ENCODE data around the gene RHOBTB3.

Gene RHOBTB3

DNA sequence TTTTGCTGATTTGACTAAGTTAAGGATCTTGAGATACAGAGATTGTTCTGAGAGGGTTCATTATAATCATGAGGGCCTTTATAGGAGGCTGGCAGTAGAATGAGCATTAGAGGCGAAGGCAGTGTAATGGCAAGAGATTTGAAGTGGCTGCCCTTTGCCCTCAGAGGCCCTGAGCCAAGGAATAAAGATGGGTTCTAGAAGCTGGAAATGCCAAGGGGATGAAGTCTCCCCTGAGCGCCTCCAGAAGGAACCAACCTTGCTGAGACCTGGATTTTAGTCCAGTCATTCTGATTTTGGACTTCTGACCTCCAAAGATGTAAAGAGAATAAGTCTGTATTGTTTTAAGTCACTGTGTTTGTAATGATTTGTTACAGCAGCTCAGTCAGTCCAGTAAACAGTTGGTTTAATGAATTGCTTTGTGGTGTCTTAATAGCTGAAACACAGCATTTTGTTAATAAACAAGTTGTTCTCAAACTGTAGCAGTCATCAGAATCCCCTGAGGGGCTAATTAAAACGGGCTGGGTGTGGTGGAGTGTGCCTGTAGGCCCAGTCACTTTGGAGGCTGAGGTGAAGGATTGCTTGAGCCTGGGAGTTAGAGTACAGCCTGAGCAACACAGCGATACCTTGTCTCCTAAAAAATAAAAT, 68.2 kb downstream of the RHOBTB3 start:
- ChIA-PET CTCF (no interaction called here), POLR2A (no interaction called here)
- Histone ChIP-seq H3K4me3 (ENCODE audit: control insufficient read depth in 1 of 7, extremely low read depth in 1 of 7, insufficient read depth in 4 of 7, low read depth in 2 of 7, low read length in 6 of 7) (no peak overlapping the region), H3K27me3 (replicated peaks in 2 of 5; ENCODE audit: control insufficient read depth in 4 of 5, insufficient read depth in 5 of 5, low read length in 4 of 5) (no peaks in the 10 kb centered on the region), H3K9me3 (ENCODE audit: control extremely low read depth in 1 of 5, control insufficient read depth in 4 of 5, insufficient read depth in 2 of 5, low read depth in 1 of 5, low read length in 4 of 5) (no peaks in the 10 kb centered on the region), H3K36me3 (ENCODE audit: control insufficient read depth in 4 of 4, insufficient read depth in 4 of 4, low read length in 3 of 4) (no peaks in the 10 kb centered on the region), H3K27ac (ENCODE audit: insufficient read depth in 1 of 2, low read depth in 1 of 2, low read length in 2 of 2, poor library complexity in 1 of 2, severe bottlenecking in 2 of 2) (no peak overlapping the region), H3K4me1 (ENCODE audit: control extremely low read depth in 1 of 4, control insufficient read depth in 4 of 4, insufficient read depth in 4 of 4, low read length in 3 of 4) (peaks cover 0 to 8% (median 0%) of the 10 kb centered on the region in 4 experiments)
- WGBS (ENCODE audit: insufficient coverage) = 96% methylated on average over 4 of the region's 4 CpGs
- no peak for DNase-seq

DNA sequence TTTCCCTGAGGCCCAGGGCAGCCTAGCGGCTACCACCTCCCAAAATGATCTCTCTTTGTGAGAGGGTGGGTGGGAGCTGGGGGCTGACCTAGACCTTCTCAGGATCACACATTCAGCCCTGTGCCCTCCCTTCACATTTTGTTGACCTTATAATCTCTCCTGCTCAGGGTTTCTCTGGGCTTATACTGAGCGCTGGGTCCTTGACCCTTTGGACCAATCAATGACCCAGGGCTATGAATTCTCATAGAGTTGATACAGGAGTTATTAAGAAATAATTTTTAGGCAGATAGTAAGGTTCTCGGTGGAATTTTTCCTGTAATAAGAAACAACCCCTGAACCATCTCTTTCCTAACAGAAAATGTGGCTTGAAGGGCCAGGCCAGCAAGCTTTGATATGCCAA, 69.4 kb downstream of the RHOBTB3 start:
- H3K27me3 ChIP-seq (replicated peaks in 2 of 5; ENCODE audit: control insufficient read depth in 4 of 5, insufficient read depth in 5 of 5, low read length in 4 of 5) = no peaks in the 10 kb centered on the region
- H3K4me3 ChIP-seq (ENCODE audit: control insufficient read depth in 1 of 7, extremely low read depth in 1 of 7, insufficient read depth in 4 of 7, low read depth in 2 of 7, low read length in 6 of 7) = no peak overlapping the region
- POLR2A ChIA-PET = no interaction called here
- H3K27ac ChIP-seq (ENCODE audit: insufficient read depth in 1 of 2, low read depth in 1 of 2, low read length in 2 of 2, poor library complexity in 1 of 2, severe bottlenecking in 2 of 2) = no peak overlapping the region
- CTCF ChIA-PET = interaction anchor here (1.3 kb wide), 1 partner anchor 12 kb away, joined by 5 read pairs; no protein-coding TSS in a partner anchor
- 100% methylated on average over 2 of the region's 3 CpGs for whole genome bisulfite sequencing (ENCODE audit: insufficient coverage)
- H3K9me3 ChIP-seq (ENCODE audit: control extremely low read depth in 1 of 5, control insufficient read depth in 4 of 5, insufficient read depth in 2 of 5, low read depth in 1 of 5, low read length in 4 of 5) = peaks cover 0 to 4% (median 0%) of the 10 kb centered on the region in 5 experiments
- no peaks in the 10 kb centered on the region for H3K36me3 ChIP-seq (ENCODE audit: control insufficient read depth in 4 of 4, insufficient read depth in 4 of 4, low read length in 3 of 4)
- peaks cover 0 to 8% (median 0%) of the 10 kb centered on the region in 4 experiments for H3K4me1 ChIP-seq (ENCODE audit: control extremely low read depth in 1 of 4, control insufficient read depth in 4 of 4, insufficient read depth in 4 of 4, low read length in 3 of 4)
- no peak for DNase-seq

DNA sequence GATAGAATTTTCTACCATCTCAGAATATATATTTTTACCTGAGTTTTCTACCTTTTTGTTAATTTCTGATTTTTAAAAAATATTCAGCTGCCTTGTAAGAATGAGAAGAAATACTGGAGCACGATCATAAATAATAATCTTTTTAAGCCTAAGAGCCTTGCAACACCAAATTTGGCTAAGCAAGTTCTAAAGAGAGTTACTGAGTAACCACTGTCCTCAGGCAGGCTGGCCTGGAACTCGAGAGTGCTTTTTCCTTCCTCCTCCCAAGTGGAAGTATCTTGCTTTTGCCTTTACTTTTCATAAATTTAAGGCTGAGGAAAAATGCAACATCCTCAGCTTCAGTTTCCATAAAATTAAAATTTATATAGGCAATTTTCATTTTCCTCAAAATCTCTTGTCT, 70.4 kb downstream of the RHOBTB3 start:
- peaks cover 0 to 8% (median 0%) of the 10 kb centered on the region in 4 experiments for H3K4me1 ChIP-seq (ENCODE audit: control extremely low read depth in 1 of 4, control insufficient read depth in 4 of 4, insufficient read depth in 4 of 4, low read length in 3 of 4)
- no peak for DNase-seq
- WGBS (ENCODE audit: insufficient coverage) = no CpG with 5 or more reads among the region's 2 CpGs
- H3K9me3 ChIP-seq (ENCODE audit: control extremely low read depth in 1 of 5, control insufficient read depth in 4 of 5, insufficient read depth in 2 of 5, low read depth in 1 of 5, low read length in 4 of 5) = peaks cover 0 to 4% (median 0%) of the 10 kb centered on the region in 5 experiments
- POLR2A ChIA-PET = no interaction called here
- H3K36me3 ChIP-seq (ENCODE audit: control insufficient read depth in 4 of 4, insufficient read depth in 4 of 4, low read length in 3 of 4) = no peaks in the 10 kb centered on the region
- no peak overlapping the region for H3K27ac ChIP-seq (ENCODE audit: insufficient read depth in 1 of 2, low read depth in 1 of 2, low read length in 2 of 2, poor library complexity in 1 of 2, severe bottlenecking in 2 of 2)
- CTCF ChIA-PET = interaction anchor here (1.1 to 2.0 kb wide), 2 partner anchors 17 to 20 kb away, joined by 4 to 7 read pairs; no protein-coding TSS in a partner anchor
- no peaks in the 10 kb centered on the region for H3K27me3 ChIP-seq (replicated peaks in 2 of 5; ENCODE audit: control insufficient read depth in 4 of 5, insufficient read depth in 5 of 5, low read length in 4 of 5)
- H3K4me3 ChIP-seq (ENCODE audit: control insufficient read depth in 1 of 7, extremely low read depth in 1 of 7, insufficient read depth in 4 of 7, low read depth in 2 of 7, low read length in 6 of 7) = no peak overlapping the region

GRCh38 chr5:95801961-95802360, 70.8 kb downstream of the RHOBTB3 start:
- Histone ChIP-seq H3K27ac (ENCODE audit: insufficient read depth in 1 of 2, low read depth in 1 of 2, low read length in 2 of 2, poor library complexity in 1 of 2, severe bottlenecking in 2 of 2) (no peak overlapping the region), H3K36me3 (ENCODE audit: control insufficient read depth in 4 of 4, insufficient read depth in 4 of 4, low read length in 3 of 4) (no peaks in the 10 kb centered on the region), H3K27me3 (replicated peaks in 2 of 5; ENCODE audit: control insufficient read depth in 4 of 5, insufficient read depth in 5 of 5, low read length in 4 of 5) (no peaks in the 10 kb centered on the region), H3K4me3 (ENCODE audit: control insufficient read depth in 1 of 7, extremely low read depth in 1 of 7, insufficient read depth in 4 of 7, low read depth in 2 of 7, low read length in 6 of 7) (no peak overlapping the region), H3K9me3 (ENCODE audit: control extremely low read depth in 1 of 5, control insufficient read depth in 4 of 5, insufficient read depth in 2 of 5, low read depth in 1 of 5, low read length in 4 of 5) (peaks cover 0 to 4% (median 0%) of the 10 kb centered on the region in 5 experiments), H3K4me1 (ENCODE audit: control extremely low read depth in 1 of 4, control insufficient read depth in 4 of 4, insufficient read depth in 4 of 4, low read length in 3 of 4) (peaks cover 0 to 8% (median 0%) of the 10 kb centered on the region in 4 experiments)
- WGBS (ENCODE audit: insufficient coverage) = 100% methylated on average over 2 of the region's 3 CpGs
- no peak for DNase-seq
- ChIA-PET POLR2A (no interaction called here), CTCF (interaction anchor here (1.1 to 2.0 kb wide), 2 partner anchors 17 to 20 kb away, joined by 4 to 7 read pairs; no protein-coding TSS in a partner anchor)

GRCh38 chr5:95803271-95804148, 72.4 kb downstream of the RHOBTB3 start:
- POLR2A ChIA-PET = interaction anchor here (0.5 kb wide), 1 partner anchor 54 kb away, joined by 3 read pairs; no protein-coding TSS in a partner anchor
- Histone ChIP-seq H3K27me3 (replicated peaks in 2 of 5; ENCODE audit: control insufficient read depth in 4 of 5, insufficient read depth in 5 of 5, low read length in 4 of 5) (no peaks in the 10 kb centered on the region), H3K36me3 (ENCODE audit: control insufficient read depth in 4 of 4, insufficient read depth in 4 of 4, low read length in 3 of 4) (no peaks in the 10 kb centered on the region), H3K4me3 (ENCODE audit: control insufficient read depth in 1 of 7, extremely low read depth in 1 of 7, insufficient read depth in 4 of 7, low read depth in 2 of 7, low read length in 6 of 7) (no peak overlapping the region), H3K4me1 (ENCODE audit: control extremely low read depth in 1 of 4, control insufficient read depth in 4 of 4, insufficient read depth in 4 of 4, low read length in 3 of 4) (peaks cover 3 to 18% (median 8%) of the 10 kb centered on the region in 4 experiments), H3K9me3 (ENCODE audit: control extremely low read depth in 1 of 5, control insufficient read depth in 4 of 5, insufficient read depth in 2 of 5, low read depth in 1 of 5, low read length in 4 of 5) (peaks cover 0 to 4% (median 0%) of the 10 kb centered on the region in 5 experiments), H3K27ac (ENCODE audit: insufficient read depth in 1 of 2, low read depth in 1 of 2, low read length in 2 of 2, poor library complexity in 1 of 2, severe bottlenecking in 2 of 2) (no peak overlapping the region)
- 80% methylated on average over 5 of the region's 6 CpGs for WGBS (ENCODE audit: insufficient coverage)
- CTCF ChIA-PET = interaction anchor here (1.1 to 2.6 kb wide), 3 partner anchors 19 to 35 kb away, joined by 3 to 7 read pairs (median 7); partner anchors contain the start of gene GLRX
- DNase-seq = no peak

GRCh38 chr5:95804736-95805539, 73.8 kb downstream of the RHOBTB3 start:
- H3K9me3 ChIP-seq (ENCODE audit: control extremely low read depth in 1 of 5, control insufficient read depth in 4 of 5, insufficient read depth in 2 of 5, low read depth in 1 of 5, low read length in 4 of 5) = peaks cover 0 to 4% (median 0%) of the 10 kb centered on the region in 5 experiments
- peaks cover 14 to 30% (median 21%) of the 10 kb centered on the region in 4 experiments for H3K4me1 ChIP-seq (ENCODE audit: control extremely low read depth in 1 of 4, control insufficient read depth in 4 of 4, insufficient read depth in 4 of 4, low read length in 3 of 4)
- no peak overlapping the region for H3K27ac ChIP-seq (ENCODE audit: insufficient read depth in 1 of 2, low read depth in 1 of 2, low read length in 2 of 2, poor library complexity in 1 of 2, severe bottlenecking in 2 of 2)
- ChIA-PET CTCF (interaction anchor here (0.9 to 6.2 kb wide), 4 partner anchors 17 to 24 kb away, joined by 3 to 53 read pairs (median 7); partner anchors contain the start of gene GLRX), POLR2A (no interaction called here)
- H3K27me3 ChIP-seq (replicated peaks in 2 of 5; ENCODE audit: control insufficient read depth in 4 of 5, insufficient read depth in 5 of 5, low read length in 4 of 5) = no peaks in the 10 kb centered on the region
- no peak for DNase-seq
- no peaks in the 10 kb centered on the region for H3K36me3 ChIP-seq (ENCODE audit: control insufficient read depth in 4 of 4, insufficient read depth in 4 of 4, low read length in 3 of 4)
- no peak overlapping the region for H3K4me3 ChIP-seq (ENCODE audit: control insufficient read depth in 1 of 7, extremely low read depth in 1 of 7, insufficient read depth in 4 of 7, low read depth in 2 of 7, low read length in 6 of 7)
- 86% methylated on average over 6 of the region's 6 CpGs for WGBS (ENCODE audit: insufficient coverage)

Measured in common myeloid progenitor, CD34-positive (primary cell).